ENCODE results near the gene LMO2.
"Not testable (repeated sequence)": the region's sequence is repeated elsewhere in the genome, so short reads cannot be mapped to it uniquely, and the experiment has no call there.

Gene LMO2

DNA sequence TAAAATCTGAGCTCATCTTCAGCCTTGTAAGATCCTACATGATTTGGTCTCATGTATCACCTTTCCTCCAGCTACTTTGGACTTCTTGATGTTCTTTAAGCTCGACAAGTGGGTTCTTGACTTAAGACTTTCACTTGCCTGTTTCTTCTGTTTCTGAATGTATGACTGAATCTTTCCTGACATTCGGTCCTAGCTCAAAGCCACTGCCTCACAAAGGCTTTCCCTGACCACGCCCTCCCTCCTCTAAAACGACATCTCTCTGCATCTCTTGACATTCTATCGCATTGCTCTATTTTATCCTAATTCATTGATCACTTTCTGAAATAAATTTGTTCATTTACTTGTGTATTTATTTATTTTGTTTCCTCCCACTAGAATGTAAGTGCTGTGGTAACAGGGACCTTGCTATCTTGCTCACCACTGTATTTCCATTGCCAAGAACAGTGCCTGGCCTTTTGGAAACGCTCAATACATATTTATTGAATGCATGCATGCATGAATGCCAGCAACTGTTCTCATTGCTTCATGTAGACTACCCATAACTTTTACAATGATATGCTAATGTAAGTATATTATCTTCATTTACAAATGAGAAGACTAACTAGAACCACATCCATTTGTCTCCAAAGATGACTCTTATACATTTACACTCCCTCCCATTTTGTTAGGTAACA is 43.0 kb downstream of the LMO2 start:
- DNase-seq (ENCODE audit: insufficient read length, low spot score) (no peak), FAIRE-seq (no peak)
- no peak for TF ChIP-seq POLR2A (IDR thresholded peaks at IDR 0.05; ENCODE audit: low read depth, low read length)

DNA sequence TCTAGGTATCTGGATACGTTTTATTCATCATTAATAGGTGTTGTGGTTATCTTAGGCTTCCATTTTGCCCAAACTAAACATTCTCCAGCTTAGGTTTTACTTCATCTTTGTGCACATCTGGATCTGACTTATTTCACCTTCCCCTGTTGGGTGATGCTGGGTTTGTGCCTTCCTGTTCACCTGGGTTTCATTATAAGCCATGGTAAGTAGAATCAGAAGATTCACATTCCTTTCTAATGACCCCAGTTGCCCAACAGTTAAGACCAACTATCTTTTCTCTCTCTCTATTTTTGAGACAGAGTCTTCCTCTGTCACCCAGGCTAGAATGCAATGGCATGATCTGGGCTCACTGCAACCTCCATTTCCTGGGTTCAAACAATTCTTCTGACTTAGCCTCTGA is 44.6 kb downstream of the LMO2 start:
- FAIRE-seq (no peak), DNase-seq (ENCODE audit: insufficient read length, low spot score) (no peak)
- TF ChIP-seq POLR2A (IDR thresholded peaks at IDR 0.05; ENCODE audit: low read depth, low read length), result no peak

DNA sequence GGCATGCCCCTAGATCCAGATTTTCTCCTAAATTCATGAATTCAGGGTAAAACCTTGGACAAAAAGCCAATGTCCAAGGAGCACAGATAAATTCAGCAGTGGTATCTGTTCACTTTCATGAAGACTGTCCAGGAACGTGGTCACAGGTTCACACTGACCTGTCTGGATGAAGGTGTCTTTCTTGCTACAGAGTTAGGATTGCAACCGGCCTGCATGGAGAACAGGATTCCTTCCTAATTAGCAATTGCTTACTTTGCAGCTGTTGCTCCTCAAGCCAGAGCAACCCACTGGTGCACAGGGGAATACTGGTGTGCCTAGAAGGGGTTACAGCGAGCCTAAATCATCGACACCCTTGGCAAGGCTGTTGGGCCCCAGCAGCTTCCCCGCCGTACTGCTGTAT is 47.6 kb downstream of the LMO2 start:
- FAIRE-seq (no peak), DNase-seq (ENCODE audit: insufficient read length, low spot score) (no peak)
- TF ChIP-seq POLR2A (IDR thresholded peaks at IDR 0.05; ENCODE audit: low read depth, low read length), result no peak

GRCh38 chr11:33843018-33843417 is 48.9 kb downstream of the LMO2 start:
- DNase-seq (ENCODE audit: insufficient read length, low spot score), result no peak
- TF ChIP-seq POLR2A (IDR thresholded peaks at IDR 0.05; ENCODE audit: low read depth, low read length), result no peak
- no peak for FAIRE-seq

DNA sequence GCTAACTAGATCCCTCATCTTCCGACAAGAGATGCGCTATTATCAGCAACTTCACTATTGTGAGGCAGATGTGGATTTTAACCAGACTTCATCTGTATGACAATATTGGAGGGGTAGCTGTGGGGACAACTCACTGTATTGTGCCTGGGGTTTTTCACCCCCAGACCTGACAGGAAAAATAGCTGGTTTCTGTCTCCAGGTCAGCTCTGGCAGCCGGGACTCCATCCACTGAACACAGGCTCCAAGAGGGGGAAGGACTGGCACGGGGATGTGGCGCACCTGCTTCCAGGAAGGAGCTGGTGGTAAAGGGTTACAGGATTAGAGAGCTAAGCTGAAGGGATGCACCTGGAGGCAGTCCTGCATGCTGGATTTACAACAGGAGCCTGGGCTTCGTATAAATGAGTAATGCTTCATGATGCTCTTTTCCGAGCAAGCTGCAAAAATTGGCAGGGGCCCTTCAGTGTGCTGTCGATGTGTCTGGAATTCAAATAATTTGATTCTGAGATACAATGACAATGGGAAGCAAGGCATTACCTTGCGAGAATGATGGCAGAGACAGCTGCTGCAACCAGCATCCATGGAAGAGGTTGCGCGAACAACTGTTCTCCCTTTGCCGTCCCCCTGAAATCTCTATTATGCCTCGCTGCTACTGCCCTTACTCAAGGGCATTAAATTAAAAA is 49.5 kb downstream of the LMO2 start:
- DNase-seq (ENCODE audit: insufficient read length, low spot score) (no peak), FAIRE-seq (no peak)
- TF ChIP-seq POLR2A (IDR thresholded peaks at IDR 0.05; ENCODE audit: low read depth, low read length), result no peak

- DNase-seq (ENCODE audit: insufficient read length, low spot score), result not testable (repeated sequence)
Observed at GRCh38 chr11:33838234-33838633, 53.6 kb downstream of the LMO2 start.

GRCh38 chr11:33837334-33837733 is 54.5 kb downstream of the LMO2 start:
- DNase-seq (ENCODE audit: insufficient read length, low spot score); FAIRE-seq: not testable (repeated sequence)

More at GRCh38 chr11:33838234-33838633, 53.6 kb downstream of the LMO2 start:
- FAIRE-seq, result not testable (repeated sequence)

- no peak for TF ChIP-seq POLR2A (IDR thresholded peaks at IDR 0.05; ENCODE audit: low read depth, low read length)
- DNase-seq (ENCODE audit: insufficient read length, low spot score) (peak; percentile 63), FAIRE-seq (peak; percentile 11)
Observed at GRCh38 chr11:33835143-33835878, 56.6 kb downstream of the LMO2 start.

DNA sequence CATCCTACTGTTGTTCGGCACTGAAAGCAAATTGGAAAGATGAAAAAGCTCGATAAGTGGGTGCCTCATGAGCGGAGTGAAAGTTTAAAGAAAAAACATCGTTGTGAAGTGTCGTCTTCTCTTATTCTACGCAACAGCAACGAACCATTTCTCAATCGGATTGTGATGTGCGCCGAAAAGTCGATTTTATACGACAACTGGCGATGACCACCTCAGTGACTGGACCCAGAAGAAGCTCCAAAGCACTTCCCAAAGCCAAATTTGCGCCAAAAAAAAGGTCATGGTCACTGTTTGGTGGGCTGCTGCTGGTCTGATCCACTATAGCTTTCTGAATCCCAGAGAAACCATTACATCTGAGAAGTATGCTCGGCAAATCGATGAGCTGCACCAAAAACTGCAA is 59.2 kb downstream of the LMO2 start:
- no peak for FAIRE-seq
- TF ChIP-seq POLR2A (IDR thresholded peaks at IDR 0.05; ENCODE audit: low read depth, low read length), result no peak

DNA sequence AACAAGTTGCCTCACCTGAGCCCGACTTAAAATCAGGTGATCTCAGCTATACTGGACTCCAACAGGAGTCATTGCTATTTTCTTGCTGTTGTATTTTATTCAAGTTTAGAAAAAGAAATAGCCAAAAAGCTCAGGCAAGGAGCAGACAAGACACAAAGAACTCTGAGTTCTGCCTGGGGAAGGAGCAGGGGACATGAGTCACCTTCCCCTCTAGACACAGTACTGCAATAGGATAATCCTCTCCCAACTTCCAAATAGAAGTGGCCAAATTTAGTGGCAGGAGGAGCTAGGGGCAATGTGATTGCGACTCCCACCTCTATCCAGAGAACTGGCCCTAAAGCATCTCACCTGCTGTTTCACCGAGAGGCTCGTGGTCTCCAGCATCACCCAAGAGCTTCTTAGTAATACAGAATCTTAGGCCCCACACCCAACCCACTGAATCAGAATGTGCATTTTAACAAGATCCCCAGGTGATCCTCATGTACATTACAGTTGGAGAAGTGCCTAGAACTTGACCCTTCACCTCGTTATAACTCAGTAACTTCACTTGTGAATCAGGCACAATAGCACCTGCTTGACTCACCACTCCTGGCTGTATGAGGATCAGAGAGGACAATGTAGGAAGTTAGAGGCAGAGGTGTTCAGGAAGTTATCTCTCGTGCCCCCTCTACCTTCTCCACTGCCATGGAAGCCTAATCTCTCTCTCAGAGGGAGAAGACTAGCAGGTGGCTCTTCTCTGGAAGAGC is 60.8 kb downstream of the LMO2 start:
- FAIRE-seq (no peak), DNase-seq (ENCODE audit: insufficient read length, low spot score) (no peak)
- TF ChIP-seq POLR2A (IDR thresholded peaks at IDR 0.05; ENCODE audit: low read depth, low read length), result no peak

More for the DNA sequence above, 59.2 kb downstream of the LMO2 start:
- no peak for DNase-seq (ENCODE audit: insufficient read length, low spot score)

DNA sequence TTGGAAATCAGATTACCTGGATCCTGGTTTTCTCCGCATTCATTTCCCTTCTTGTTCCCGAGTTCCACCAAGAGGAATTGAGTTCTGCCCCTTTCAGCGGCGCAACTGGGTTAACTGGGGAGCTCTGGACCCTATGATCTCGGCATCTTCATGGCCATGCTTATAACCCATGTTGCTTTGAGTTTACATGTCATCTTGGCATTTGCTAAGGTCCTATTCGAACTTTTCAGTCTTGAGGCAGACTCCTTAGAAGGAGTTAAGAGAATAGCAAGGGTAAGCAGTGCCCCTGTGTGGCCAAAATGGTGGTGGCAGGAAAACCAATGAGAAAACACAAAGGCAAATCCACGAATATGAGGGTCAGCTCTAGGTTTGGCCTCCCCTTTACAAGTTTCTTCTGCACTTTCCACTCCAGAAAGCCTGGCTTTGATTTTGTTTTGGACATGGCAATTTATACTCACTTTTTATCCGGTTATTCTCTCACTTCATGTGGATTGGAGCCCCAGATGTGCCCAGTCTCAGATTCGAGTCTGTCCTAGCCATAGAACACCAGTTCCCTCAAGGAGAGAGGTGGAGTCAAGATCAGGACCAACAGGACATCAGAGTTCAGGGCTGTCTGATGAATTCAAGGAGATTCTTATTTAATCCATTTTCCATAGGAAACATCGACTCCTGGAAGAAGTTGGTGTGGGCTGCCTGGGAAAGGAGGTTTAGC is 62.3 kb downstream of the LMO2 start:
- peak; percentile 66 for FAIRE-seq
- peak; percentile 62 for DNase-seq (ENCODE audit: insufficient read length, low spot score)
- TF ChIP-seq POLR2A (IDR thresholded peaks at IDR 0.05; ENCODE audit: low read depth, low read length), result no peak

DNA sequence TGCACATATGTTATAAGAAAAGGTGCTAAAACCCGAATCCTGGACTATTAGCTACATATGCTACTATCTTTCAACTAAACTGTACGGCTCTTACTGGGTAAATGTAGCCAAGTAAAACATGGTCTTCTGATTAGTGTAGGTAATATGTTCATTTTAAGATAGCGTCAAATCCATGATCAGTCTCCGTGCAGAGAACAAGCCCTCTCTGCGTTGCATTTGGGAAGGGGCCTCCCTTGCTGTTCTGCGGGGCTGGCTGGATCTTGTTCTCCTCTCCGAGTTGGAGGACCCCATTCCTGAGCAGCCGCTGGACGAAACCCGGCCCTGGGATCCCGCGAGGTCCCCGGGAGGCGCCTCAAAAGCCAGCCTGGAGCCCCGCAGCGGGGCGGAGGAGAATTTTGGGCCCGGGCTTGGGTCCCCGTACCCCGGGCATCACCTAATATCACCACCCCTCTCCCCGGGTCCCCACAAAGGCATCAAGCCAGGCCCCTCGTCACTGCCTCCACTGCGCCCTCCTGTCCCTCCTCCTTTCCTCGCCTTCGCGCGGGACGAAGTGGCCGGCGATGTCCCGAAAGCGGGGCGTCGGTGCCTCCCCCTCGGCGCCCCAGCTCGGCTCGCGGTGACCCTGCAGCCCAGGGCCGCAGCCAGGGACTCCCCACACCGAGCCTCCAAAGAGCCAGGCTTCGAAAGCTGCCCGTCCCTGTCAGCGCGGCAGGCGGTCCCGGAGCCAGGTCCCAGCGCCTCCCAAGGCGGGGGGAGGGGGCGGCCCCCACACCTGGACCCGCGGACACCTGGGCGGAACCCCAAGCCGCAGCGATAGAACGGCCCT is 63.1 kb downstream of the LMO2 start:
- FAIRE-seq (no peak), DNase-seq (ENCODE audit: insufficient read length, low spot score) (no peak)
- TF ChIP-seq POLR2A (IDR thresholded peaks at IDR 0.05; ENCODE audit: low read depth, low read length), result no peak

GRCh38 chr11:33827206-33827605 is 64.7 kb downstream of the LMO2 start:
- DNase-seq (ENCODE audit: insufficient read length, low spot score) (no peak), FAIRE-seq (no peak)
- TF ChIP-seq POLR2A (IDR thresholded peaks at IDR 0.05; ENCODE audit: low read depth, low read length), result no peak

All from H54 (cell line).